Uterus (tissue), 4 donors: ENCODE data around the gene ZSWIM6. TPM values are rescaled to one million over a fixed set of nuclear protein-coding genes. Genes with fewer than 3 reads are reported as not detected.

ENCODE experiments used
- DNase-seq, 2 donors: peaks; one replicate each; pipeline ENCODE4 v3.0.0-alpha.2; 2019 to 2020
- H3K27ac ChIP-seq, 2 donors: fragments of 200-600 bp; sonication (generic); 1 replicate in 1 of 2; 2 replicates in 1 of 2; pipeline ENCODE4 v1.5.1; 2016 to 2018
- H3K27me3 ChIP-seq, 2 donors: fragments of 200-600 bp; sonication (generic); one replicate each; pipeline ENCODE4 v1.5.1; 2018 to 2019; ENCODE audit warnings: control low read depth in 1 of 2
- H3K36me3 ChIP-seq, 2 donors: fragments of 200-600 bp; sonication (generic); one replicate each; pipeline ENCODE4 v1.5.1; 2019; ENCODE audit warnings: control low read depth in 1 of 2
- H3K4me1 ChIP-seq, 2 donors: fragments of 200-600 bp; sonication (generic); one replicate each; pipeline ENCODE4 v1.5.1; 2018 to 2019; ENCODE audit warnings: control low read depth in 1 of 2
- H3K4me3 ChIP-seq, 2 donors: fragments of 200-600 bp; sonication (generic); 1 replicate in 1 of 2; 2 replicates in 1 of 2; pipeline ENCODE4 v1.5.1; 2018 to 2019; ENCODE audit warnings: mild to moderate bottlenecking in 1 of 2
- H3K9me3 ChIP-seq, 2 donors: fragments of 200-600 bp; sonication (generic); one replicate each; pipeline ENCODE4 v1.5.1; 2019; ENCODE audit warnings: control low read depth in 1 of 2
- POLR2A ChIP-seq, 2 donors: fragments of 450-650 bp; IDR thresholded peaks; one replicate each; pipeline ENCODE4 v1.6.1; 2016; ENCODE audit warnings: antibody characterized with exemption in 2 of 2, mild to moderate bottlenecking in 1 of 2, moderate library complexity in 1 of 2
- intact Hi-C: fragments of 100-400 bp; cut with DNase I; formaldehyde crosslinking; loops from one replicate; pipeline ENCODE4 v1.15.1; 2023; ENCODE audit warnings: low total_unique reads
- total RNA-seq, 4 donors: library from RNA; depleted of rRNA in 3 of 4; stranded (reverse); fragments of >200 nt in 3 of 4; gene quantifications; one replicate each; pipeline versions ENCODE4 v1.1.0 to v1.2.4, GENCODE V29; 2014 to 2023
- TF ChIP-seq, protein P1 (sequence below), 4 experiments: fragments of 200-600 bp in 2 of 4; fragments of 450-650 bp in 2 of 4; sonication (generic) in 2 of 4; IDR thresholded peaks; one replicate each; pipeline ENCODE4 v1.5.1; 2016 to 2019; ENCODE audit warnings: antibody characterized with exemption in 4 of 4, mild to moderate bottlenecking in 2 of 4, moderate library complexity in 1 of 4
- donor health status: DM: yes; HTN: yes; CAD: no.

ZSWIM6 gene
- total RNA-seq, 4 donors from 2014 or later, result 4.1 to 14.8 (median 11.1) TPM

DNA sequence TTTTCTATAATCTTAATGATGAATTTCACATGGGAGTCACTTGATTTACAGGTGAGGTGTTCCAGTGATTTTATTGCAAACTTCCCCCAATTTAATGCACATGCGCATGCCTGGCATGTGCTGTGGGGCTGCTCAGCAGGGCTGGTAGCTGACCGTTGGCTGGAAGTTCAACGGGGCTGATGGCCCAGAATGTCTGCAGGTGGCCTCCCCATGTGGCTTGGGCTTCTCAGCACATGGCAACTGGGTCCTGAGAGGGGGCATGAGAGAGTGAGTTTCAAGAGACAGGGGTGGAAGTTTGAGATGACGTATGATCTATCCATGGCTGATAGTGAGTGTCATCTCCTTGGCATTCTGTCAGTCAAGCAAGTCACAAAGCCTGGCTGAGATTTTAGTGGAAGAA, 259.8 kb downstream of the ZSWIM6 start:
- Histone ChIP-seq H3K4me1 (no peaks in the 10 kb centered on the region), H3K27me3 (no peaks in the 10 kb centered on the region), H3K27ac (no peak overlapping the region), H3K9me3 (no peaks in the 10 kb centered on the region), H3K4me3 (no peak overlapping the region), H3K36me3 (no peaks in the 10 kb centered on the region)
- TF ChIP-seq, protein P1, sequence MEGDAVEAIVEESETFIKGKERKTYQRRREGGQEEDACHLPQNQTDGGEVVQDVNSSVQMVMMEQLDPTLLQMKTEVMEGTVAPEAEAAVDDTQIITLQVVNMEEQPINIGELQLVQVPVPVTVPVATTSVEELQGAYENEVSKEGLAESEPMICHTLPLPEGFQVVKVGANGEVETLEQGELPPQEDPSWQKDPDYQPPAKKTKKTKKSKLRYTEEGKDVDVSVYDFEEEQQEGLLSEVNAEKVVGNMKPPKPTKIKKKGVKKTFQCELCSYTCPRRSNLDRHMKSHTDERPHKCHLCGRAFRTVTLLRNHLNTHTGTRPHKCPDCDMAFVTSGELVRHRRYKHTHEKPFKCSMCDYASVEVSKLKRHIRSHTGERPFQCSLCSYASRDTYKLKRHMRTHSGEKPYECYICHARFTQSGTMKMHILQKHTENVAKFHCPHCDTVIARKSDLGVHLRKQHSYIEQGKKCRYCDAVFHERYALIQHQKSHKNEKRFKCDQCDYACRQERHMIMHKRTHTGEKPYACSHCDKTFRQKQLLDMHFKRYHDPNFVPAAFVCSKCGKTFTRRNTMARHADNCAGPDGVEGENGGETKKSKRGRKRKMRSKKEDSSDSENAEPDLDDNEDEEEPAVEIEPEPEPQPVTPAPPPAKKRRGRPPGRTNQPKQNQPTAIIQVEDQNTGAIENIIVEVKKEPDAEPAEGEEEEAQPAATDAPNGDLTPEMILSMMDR (IDR thresholded peaks at IDR 0.05), result no peak
- TF ChIP-seq POLR2A (IDR thresholded peaks at IDR 0.05), result no peak
- DNase-seq, result no peak
- intact Hi-C loops, result no loop called here

DNA sequence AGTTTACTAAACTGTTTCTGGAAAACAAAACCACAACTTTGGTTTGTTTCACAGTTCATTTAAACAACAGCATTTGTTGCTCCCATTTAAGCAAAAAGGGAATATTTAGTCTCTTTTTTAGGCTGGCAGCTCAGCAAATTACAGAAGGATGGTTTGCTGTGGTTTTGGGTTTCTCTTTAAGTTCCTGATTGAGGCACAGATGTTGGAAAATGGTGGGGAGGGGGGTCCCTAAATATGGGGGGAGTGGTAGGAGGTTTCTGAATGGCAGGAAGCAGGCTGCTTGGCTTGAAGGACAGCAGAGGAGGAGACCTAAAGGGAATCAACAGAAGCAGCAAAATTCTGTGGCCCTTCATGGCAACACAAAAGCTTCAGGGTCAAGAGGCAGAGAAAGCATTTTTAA, 263.4 kb downstream of the ZSWIM6 start:
- H3K9me3 ChIP-seq, result no peaks in the 10 kb centered on the region
- intact Hi-C loops, result no loop called here
- no peaks in the 10 kb centered on the region for H3K27me3 ChIP-seq
- DNase-seq, result no peak
- H3K4me3 ChIP-seq, result no peak overlapping the region
- TF ChIP-seq, protein P1 (IDR thresholded peaks at IDR 0.05), result no peak
- H3K4me1 ChIP-seq, result no peaks in the 10 kb centered on the region
- H3K36me3 ChIP-seq, result no peaks in the 10 kb centered on the region
- H3K27ac ChIP-seq, result no peak overlapping the region

Other genes with a start within 250 kb of the ZSWIM6 start
- gene SMIM15, start 169.8 kb upstream of the ZSWIM6 start, total RNA-seq, result 10 to 100 TPM; 11.3 to 41.4 (median 24.3) TPM